HCT116 (cell line): ENCODE data around the gene PTPN18. TPM values are rescaled to one million over a fixed set of nuclear protein-coding genes. Genes with fewer than 3 reads are reported as not detected.

Experiments used
- ATAC-seq: fragments of 200-7000 bp; cut with Tn5 transposase; 2 replicates; pipeline ENCODE4 v1.9.1; 2020; ENCODE audit warnings: mild to moderate bottlenecking, moderate library complexity
- BruUV-seq: library from RNA; stranded (reverse); fragments of 400-500 nt; replicated peaks from 2 replicates; lab custom pipeline; 2021; lab: Mats Ljungman, UMichigan
- CTCF ChIA-PET: fragments of 300-600 bp; sonication (Branson Sonifier 250); formaldehyde crosslinking; loops from one replicate; lab custom pipeline; 2021; ENCODE audit warnings: antibody characterized with exemption; lab: Charles Lee
- POLR2A ChIA-PET: fragments of 300-600, 350-600 bp; sonication (Branson Sonifier 250); formaldehyde crosslinking; loops from one replicate; lab custom pipeline; 2021; ENCODE audit warnings: antibody characterized with exemption; lab: Charles Lee
- RAD21 ChIA-PET, 2 experiments: fragments of 300-600 bp; sonication (Branson Sonifier 250); formaldehyde crosslinking; loops; one replicate each; lab custom pipeline; 2023; ENCODE audit warnings: low total read pairs in 2 of 2; ENCODE audit not compliant: uncharacterized antibody in 2 of 2, unreplicated experiment in 2 of 2, low non-redundant PET in 1 of 2; lab: Charles Lee
- DNase-seq: peaks from one replicate; pipeline ENCODE4 v3.0.0-alpha.2; 2010; ENCODE audit warnings: low read depth, low spot score
- H2AFZ ChIP-seq: fragments of 200-600 bp; shearing (Covaris generic), sonication (generic); 2 replicates; pipeline ENCODE4 v1.6.1; 2017; ENCODE audit warnings: low read depth, mixed run types, mixed read lengths, antibody characterized with exemption, low read length; ENCODE audit not compliant: poor library complexity, severe bottlenecking
- H3K27ac ChIP-seq: 2 replicates; pipeline ENCODE4 v1.5.1; 2012; ENCODE audit warnings: low read depth, low read length
- H3K27me3 ChIP-seq: fragments of 200-600 bp; sonication (generic); 2 replicates; pipeline ENCODE4 v1.6.1; 2016; ENCODE audit warnings: mixed run types, low read length, mixed read lengths; ENCODE audit not compliant: insufficient read depth
- H3K36me3 ChIP-seq, 2 experiments: fragments of 200-500 bp in 1 of 2; fragments of 200-600 bp in 1 of 2; sonication (Bioruptor generic) in 1 of 2; sonication (generic) in 1 of 2; 2 replicates each; pipeline versions ENCODE4 v1.5.1 to v1.6.1; 2014 to 2016; ENCODE audit warnings: low read length in 2 of 2, inconsistent platforms in 1 of 2, mixed read lengths in 1 of 2, mixed run types in 1 of 2; ENCODE audit not compliant: insufficient read depth in 2 of 2, control insufficient read depth in 1 of 2
- H3K4me1 ChIP-seq, 2 experiments: fragments of 200-600 bp in 1 of 2; sonication (generic) in 1 of 2; 2 replicates each; pipeline versions ENCODE4 v1.5.1 to v1.6.1; 2012 to 2017; ENCODE audit warnings: low read length in 2 of 2, inconsistent platforms in 1 of 2, mild to moderate bottlenecking in 1 of 2, mixed read lengths in 1 of 2, mixed run types in 1 of 2, moderate library complexity in 1 of 2; ENCODE audit not compliant: insufficient read depth in 2 of 2, control insufficient read depth in 1 of 2
- H3K4me2 ChIP-seq: fragments of 200-600 bp; sonication (generic); 2 replicates; pipeline ENCODE4 v1.6.1; 2017; ENCODE audit warnings: mixed run types, low read length, mixed read lengths
- H3K4me3 ChIP-seq, 2 experiments: fragments of 200-600 bp in 1 of 2; sonication (generic) in 1 of 2; replicated peaks in 1 of 2; 2 replicates each; pipeline ENCODE4 v1.5.1; 2011 to 2016; ENCODE audit warnings: low read length in 2 of 2, control low read depth in 1 of 2, low read depth in 1 of 2, mild to moderate bottlenecking in 1 of 2, mixed read lengths in 1 of 2, mixed run types in 1 of 2
- H3K79me2 ChIP-seq: fragments of 200-600 bp; sonication (generic); 2 replicates; pipeline ENCODE4 v1.6.1; 2017; ENCODE audit warnings: mild to moderate bottlenecking, mixed run types, low read length, moderate library complexity, mixed read lengths; ENCODE audit not compliant: insufficient read depth
- H3K9ac ChIP-seq: fragments of 200-600 bp; sonication (generic); 2 replicates; pipeline ENCODE4 v1.6.1; 2016; ENCODE audit warnings: low read length, mixed read lengths
- H3K9me2 ChIP-seq: fragments of 200-600 bp; sonication (generic), shearing (Covaris generic); 2 replicates; pipeline ENCODE4 v1.6.1; 2017; ENCODE audit warnings: mixed run types, mild to moderate bottlenecking, moderate library complexity; ENCODE audit not compliant: insufficient read depth
- H3K9me3 ChIP-seq, 2 experiments: fragments of 200-500 bp in 1 of 2; fragments of 200-600 bp in 1 of 2; sonication (Bioruptor generic) in 1 of 2; sonication (generic) in 1 of 2; 2 replicates each; pipeline ENCODE4 v1.6.1; 2014 to 2017; ENCODE audit warnings: low read length in 2 of 2, mixed read lengths in 2 of 2, inconsistent platforms in 1 of 2, low read depth in 1 of 2, mild to moderate bottlenecking in 1 of 2, mixed run types in 1 of 2, moderate library complexity in 1 of 2; ENCODE audit not compliant: control insufficient read depth in 1 of 2, insufficient read depth in 1 of 2
- H4K20me1 ChIP-seq: fragments of 200-600 bp; sonication (generic), shearing (Covaris generic); 2 replicates; pipeline ENCODE4 v1.6.1; 2017; ENCODE audit warnings: mixed run types, mild to moderate bottlenecking, moderate library complexity; ENCODE audit not compliant: insufficient read depth
- ATF3 ChIP-seq: IDR thresholded peaks from 2 replicates; pipeline ENCODE4 v1.6.1; 2012
- CBX3 ChIP-seq: IDR thresholded peaks from 2 replicates; pipeline ENCODE4 v1.6.1; 2012; ENCODE audit warnings: low read depth
- EGR1 ChIP-seq: IDR thresholded peaks from 2 replicates; pipeline ENCODE4 v1.6.1; 2012; ENCODE audit warnings: low read depth
- EZH2 ChIP-seq: fragments of 200-600 bp; sonication (generic); IDR thresholded peaks from 2 replicates; pipeline ENCODE4 v1.6.1; 2017; ENCODE audit warnings: antibody characterized with exemption, mixed run types
- EZH2phosphoT487 ChIP-seq: fragments of 200-600 bp; IDR thresholded peaks from 2 replicates; pipeline ENCODE4 v1.6.1; 2018; ENCODE audit warnings: antibody characterized with exemption, borderline replicate concordance
- POLR2AphosphoS5 ChIP-seq: IDR thresholded peaks from 2 replicates; pipeline ENCODE4 v1.6.1; 2011; ENCODE audit warnings: mild to moderate bottlenecking, low read depth, low read length, moderate library complexity
- RAD21 ChIP-seq: IDR thresholded peaks from 2 replicates; pipeline ENCODE4 v1.6.1; 2012; ENCODE audit warnings: low read depth, mild to moderate bottlenecking
- SIN3A ChIP-seq: IDR thresholded peaks from 2 replicates; pipeline ENCODE4 v1.6.1; 2012; ENCODE audit warnings: low read depth
- SP1 ChIP-seq: IDR thresholded peaks from 2 replicates; pipeline ENCODE4 v1.6.1; 2012; ENCODE audit warnings: low read depth
- YY1 ChIP-seq: IDR thresholded peaks from 2 replicates; pipeline ENCODE4 v1.6.1; 2011; ENCODE audit warnings: low read length, low read depth, moderate library complexity, mild to moderate bottlenecking; ENCODE audit not compliant: insufficient replicate concordance; ENCODE audit errors: extremely low read depth
- ZFX ChIP-seq: fragments of 450-650 bp; IDR thresholded peaks from 2 replicates; pipeline ENCODE4 v1.6.1; 2017
- intact Hi-C: fragments of 100-400 bp; cut with micrococcal nuclease; formaldehyde crosslinking; loops from 2 replicates; pipeline ENCODE4 v1.10.0; 2022
- total RNA-seq: library from RNA; stranded (reverse); gene quantifications from one replicate; pipeline ENCODE4 v1.2.1, GENCODE V29; 2021; ENCODE audit not compliant: unreplicated experiment
- TF ChIP-seq, protein P1 (sequence below): IDR thresholded peaks from 2 replicates; pipeline ENCODE4 v1.6.1; 2012; ENCODE audit warnings: low read depth

Gene PTPN18
- total RNA-seq, 1 experiment from 2014 or later: 52.4 TPM

DNA sequence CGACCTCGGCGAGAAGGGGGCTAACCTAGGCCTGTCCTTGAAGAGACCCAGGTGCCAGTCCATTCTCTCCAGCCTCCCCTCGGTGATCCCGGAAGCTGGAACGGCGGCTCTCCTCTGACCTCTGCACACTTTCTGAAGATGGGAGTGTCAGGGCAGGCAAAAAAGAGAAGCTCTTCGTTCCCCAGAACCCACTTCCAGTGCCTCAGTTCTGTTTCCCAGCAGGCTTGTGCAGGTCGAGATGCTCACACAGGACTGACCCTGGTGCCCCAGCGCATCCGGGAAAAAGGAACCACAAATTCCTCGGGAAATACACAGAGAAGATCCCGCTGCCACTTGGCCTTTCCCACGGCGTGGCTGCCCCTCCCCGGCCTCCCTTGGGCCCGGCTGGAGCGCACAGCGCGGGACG is 681 bp upstream of the PTPN18 start:
- no peaks in the 10 kb centered on the region; the same call in none of the 2 replicates for H3K79me2 ChIP-seq
- no TSS peak for BruUV-seq
- no peaks in the 10 kb centered on the region for H3K27me3 ChIP-seq
- ChIA-PET RAD21 (interaction anchor here in 1 of 2 experiments (2.0 kb wide), 1 partner anchor 13 kb away, joined by 5 read pairs; the partner anchor contains the start of gene IMP4), CTCF (interaction anchor here (1.1 kb wide), 1 partner anchor 12 kb away, joined by 5 read pairs; the partner anchor contains the start of gene IMP4)
- intact Hi-C loops: no loop called here
- peaks cover 0 to 19% of the 10 kb centered on the region in 2 experiments; a peak in 2 of 4 replicates for H3K4me1 ChIP-seq
- no peaks in the 10 kb centered on the region for H3K9me3 ChIP-seq
- peak overlapping the region; percentile 57 to 81 for H3K4me3 ChIP-seq
- H2AFZ ChIP-seq: no peak overlapping the region
- H3K9ac ChIP-seq: peak overlapping the region; percentile 80
- DNase-seq: no peak
- no peaks in the 10 kb centered on the region for H3K36me3 ChIP-seq
- peak overlapping the region; percentile 89 for H3K4me2 ChIP-seq
- TF ChIP-seq ATF3 (no peak), YY1 (no peak), EZH2phosphoT487 (no peak), POLR2AphosphoS5 (no peak), EZH2 (no peak), CBX3 (no peak), RAD21 (no peak), SP1 (no peak), ZFX (no peak), EGR1 (no peak), SIN3A (no peak)
- TF ChIP-seq, protein P1, sequence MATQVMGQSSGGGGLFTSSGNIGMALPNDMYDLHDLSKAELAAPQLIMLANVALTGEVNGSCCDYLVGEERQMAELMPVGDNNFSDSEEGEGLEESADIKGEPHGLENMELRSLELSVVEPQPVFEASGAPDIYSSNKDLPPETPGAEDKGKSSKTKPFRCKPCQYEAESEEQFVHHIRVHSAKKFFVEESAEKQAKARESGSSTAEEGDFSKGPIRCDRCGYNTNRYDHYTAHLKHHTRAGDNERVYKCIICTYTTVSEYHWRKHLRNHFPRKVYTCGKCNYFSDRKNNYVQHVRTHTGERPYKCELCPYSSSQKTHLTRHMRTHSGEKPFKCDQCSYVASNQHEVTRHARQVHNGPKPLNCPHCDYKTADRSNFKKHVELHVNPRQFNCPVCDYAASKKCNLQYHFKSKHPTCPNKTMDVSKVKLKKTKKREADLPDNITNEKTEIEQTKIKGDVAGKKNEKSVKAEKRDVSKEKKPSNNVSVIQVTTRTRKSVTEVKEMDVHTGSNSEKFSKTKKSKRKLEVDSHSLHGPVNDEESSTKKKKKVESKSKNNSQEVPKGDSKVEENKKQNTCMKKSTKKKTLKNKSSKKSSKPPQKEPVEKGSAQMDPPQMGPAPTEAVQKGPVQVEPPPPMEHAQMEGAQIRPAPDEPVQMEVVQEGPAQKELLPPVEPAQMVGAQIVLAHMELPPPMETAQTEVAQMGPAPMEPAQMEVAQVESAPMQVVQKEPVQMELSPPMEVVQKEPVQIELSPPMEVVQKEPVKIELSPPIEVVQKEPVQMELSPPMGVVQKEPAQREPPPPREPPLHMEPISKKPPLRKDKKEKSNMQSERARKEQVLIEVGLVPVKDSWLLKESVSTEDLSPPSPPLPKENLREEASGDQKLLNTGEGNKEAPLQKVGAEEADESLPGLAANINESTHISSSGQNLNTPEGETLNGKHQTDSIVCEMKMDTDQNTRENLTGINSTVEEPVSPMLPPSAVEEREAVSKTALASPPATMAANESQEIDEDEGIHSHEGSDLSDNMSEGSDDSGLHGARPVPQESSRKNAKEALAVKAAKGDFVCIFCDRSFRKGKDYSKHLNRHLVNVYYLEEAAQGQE: no peak
- TF ChIP-seq, all 23 proteins: peak for 0
- peak overlapping the region; percentile 48; the same call in 1 of the 2 replicates for H3K27ac ChIP-seq
- no peaks in the 10 kb centered on the region for H4K20me1 ChIP-seq
- POLR2A ChIA-PET: interaction anchor here (1.6 kb wide), 1 partner anchor 13 kb away, joined by 5 read pairs; the partner anchor contains the start of gene IMP4
- no peak for ATAC-seq
- no peaks in the 10 kb centered on the region for H3K9me2 ChIP-seq
